Hepatic stellate cell (primary cell): Measurements from ENCODE around the gene G0S2.

Source experiments
- DNase-seq: peaks from one replicate; pipeline ENCODE4 v3.0.0; 2011; ENCODE audit warnings: low spot score

G0S2 gene, protein sequence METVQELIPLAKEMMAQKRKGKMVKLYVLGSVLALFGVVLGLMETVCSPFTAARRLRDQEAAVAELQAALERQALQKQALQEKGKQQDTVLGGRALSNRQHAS

GRCh38 chr1:209674957-209675564 is at the start of gene G0S2:
Gene G0S2 (plus strand): TSS chr1:209675412. CDS start chr1:209675685, 273 bp downstream.
- DNase-seq, result no peak

- DNase-seq, result no peak
Observed at GRCh38 chr1:209625791-209626285, 49.4 kb upstream of the G0S2 start.

GRCh38 chr1:209626346-209627026 is 48.7 kb upstream of the G0S2 start:
- no peak for DNase-seq

DNA sequence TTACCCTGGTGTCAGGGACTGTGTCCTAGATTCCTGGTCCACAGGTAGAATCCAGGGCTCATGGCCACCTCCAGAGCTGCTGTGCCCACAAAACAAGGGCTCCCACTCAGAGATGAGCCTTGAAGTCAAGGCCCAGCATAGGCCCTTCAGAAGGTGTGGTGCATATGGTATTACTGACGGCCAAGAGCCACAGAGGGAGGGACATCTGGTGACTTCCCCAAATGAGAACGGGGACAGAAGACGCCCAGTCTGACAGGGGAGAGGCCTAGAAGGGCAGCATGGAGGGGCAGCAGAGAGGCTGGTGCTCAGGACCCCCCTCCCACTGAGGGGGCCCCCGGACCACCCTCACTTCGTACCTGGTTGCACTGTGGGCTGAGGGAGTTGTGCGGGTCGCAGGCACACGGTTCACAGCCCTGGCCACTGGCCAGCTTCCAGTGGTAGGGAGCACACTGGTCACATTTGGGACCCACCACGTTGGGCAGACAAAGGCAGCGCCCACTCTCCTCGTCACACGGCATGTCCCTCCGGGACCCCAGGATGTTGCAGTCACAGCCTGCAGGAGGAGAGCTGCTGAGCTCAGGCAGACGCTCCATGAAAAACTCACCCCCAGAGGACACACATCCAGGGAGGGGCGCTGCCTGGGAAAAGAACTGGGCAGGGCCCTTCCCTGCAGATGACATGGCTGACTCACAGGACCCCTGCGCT is 48.0 kb upstream of the G0S2 start:
- no peak for DNase-seq

DNA sequence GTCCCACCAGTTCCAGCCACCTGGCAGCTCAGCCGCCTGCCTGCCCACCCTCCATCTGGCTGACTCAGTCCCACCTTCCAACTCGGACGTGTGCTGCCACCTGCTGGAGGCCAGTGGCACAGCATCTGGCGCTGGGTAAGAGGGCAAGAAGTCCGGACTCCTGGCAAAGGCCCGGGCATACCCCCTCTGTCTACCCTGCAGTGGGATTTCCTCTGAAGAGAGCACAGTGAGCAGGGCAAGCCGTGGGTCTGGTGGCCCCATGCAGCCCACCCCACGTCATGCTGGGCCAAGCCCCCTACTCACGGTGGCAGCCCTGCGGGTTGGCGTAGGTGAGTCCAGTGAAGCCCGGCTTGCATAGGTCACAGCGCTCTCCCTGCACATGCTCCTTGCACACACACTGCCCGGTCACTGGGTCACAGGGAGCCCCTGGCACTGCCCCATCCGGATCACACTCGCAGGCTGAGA is 47.4 kb upstream of the G0S2 start:
- peak; percentile 79 for DNase-seq

GRCh38 chr1:209628618-209629299 is 46.5 kb upstream of the G0S2 start:
- no peak for DNase-seq

GRCh38 chr1:209629621-209630382 is 45.4 kb upstream of the G0S2 start:
- DNase-seq, result no peak

GRCh38 chr1:209630383-209631225 is 44.6 kb upstream of the G0S2 start:
- no peak for DNase-seq

DNA sequence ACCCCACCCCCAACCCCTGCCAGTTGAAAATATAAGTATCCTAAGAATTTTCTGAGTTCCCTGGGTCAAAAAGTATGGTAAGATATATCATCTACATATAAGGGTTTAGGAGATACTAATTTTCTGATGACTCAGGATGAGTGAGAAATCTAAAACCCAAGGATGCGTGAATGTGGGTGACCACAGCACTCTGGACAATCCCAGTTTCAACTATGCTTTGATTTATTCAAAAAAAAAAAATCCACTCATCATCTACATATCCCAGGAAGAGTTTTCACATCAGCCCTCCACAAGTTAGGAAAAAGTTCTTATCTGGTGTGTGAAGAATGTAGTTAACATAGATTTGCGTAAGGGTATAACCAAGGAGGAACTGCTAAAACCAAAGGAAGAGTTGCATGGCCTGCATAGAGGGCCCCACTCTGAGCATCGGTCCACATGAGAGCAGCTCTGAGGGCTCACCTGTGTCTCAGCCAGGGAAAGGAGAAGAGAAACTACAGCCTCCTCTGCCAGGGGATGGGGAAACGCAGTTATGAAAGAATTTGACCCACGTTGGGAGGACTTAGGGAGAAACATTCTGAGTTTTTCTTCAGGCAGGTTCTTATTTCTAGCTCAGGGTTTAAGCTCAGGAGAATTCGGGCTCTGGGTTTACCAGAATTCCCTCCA is 41.7 kb upstream of the G0S2 start:
- DNase-seq, result peak; percentile 38

DNA sequence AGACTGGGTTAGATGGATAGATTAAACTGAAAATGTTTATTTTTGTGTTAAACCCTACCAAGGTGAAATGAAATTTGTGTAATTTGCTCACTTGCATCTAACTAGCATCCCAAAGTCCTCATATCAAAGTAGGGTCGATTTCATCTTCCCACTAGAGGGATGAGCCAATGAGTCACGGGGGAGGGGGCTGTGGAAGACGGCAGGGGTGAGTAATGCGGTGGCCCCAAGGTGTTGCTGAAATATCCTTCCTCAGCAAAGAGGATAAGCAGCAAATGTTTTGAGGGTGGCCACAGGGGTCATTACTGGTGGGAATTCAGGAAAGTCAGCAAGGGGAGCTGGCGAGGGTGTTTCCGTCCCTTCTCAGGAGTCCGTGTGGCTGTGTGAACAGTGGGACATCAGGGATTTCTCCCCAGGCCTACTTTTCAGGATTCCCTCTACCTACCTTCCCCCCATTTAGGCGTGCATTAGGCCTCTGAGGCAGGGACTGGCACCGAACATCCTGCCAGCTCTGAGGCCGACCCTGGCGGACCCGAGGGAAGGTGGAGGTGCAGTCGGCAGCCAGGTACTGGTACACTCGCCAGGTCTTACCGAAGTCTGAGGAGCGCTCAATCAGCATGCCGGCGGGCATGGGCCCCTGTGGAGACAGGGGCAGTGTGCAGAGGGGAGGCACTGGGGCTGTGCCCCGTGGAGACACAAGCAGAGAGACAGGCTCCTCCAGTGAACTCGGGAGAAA is 41.0 kb upstream of the G0S2 start:
- DNase-seq, result no peak

DNA sequence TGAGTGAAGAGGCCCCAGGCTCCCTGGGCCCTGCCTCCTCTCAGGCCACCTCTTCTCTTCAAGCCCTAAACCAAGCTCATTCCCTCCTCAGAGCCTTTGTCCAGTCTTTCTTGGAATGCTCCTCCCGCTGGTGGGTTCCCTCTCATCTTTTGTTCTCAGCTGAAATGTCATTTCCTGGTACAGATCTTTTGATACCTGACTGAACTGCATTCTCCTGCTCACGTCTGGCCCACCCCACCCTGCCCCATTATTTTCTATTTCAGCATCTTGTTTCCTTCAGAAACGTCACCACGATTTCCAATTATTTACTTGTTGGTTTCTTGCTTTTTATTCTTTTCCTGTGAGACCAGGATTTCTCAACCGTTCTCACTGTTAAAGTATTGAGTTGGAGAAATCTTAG is 39.4 kb upstream of the G0S2 start:
- no peak for DNase-seq

DNA sequence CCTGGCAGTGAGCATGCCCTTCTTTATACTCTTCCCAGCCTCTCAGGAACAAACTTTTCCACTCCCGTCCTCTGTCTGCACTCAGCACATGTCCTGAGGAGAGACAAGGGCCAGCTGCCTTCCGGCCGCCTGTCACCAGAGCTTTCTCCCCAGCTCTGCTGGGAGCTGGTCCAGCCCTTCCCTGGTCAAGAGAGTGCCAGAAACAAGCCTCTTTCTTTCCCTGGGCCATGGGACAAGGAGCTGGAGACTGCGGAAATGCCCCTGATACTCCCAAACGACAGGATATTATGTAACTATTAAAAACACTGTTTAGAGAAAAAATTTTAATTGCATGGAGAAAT is 33.4 kb upstream of the G0S2 start:
- peak; percentile 65 for DNase-seq

DNA sequence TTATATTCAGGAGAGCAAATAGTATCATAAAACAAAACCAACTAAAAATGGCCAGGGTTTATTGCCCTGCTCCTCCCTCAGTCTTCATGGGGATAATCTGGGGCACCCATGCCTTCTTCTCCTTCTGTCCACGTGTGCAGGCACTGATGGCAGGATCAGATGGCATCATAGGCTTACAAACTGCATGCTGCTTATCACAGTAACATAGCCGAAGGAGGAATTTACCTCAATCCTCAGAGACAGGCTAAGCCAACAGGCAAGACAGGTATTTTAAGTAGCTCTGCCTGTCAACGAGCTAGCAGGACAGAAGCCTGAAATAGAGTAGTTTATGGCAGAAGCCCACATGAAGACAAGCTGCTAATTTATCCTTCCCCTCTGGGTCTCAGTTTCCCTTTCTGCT is 32.4 kb upstream of the G0S2 start:
- no peak for DNase-seq

- DNase-seq, result no peak
Observed at GRCh38 chr1:209643285-209644020, 31.8 kb upstream of the G0S2 start.

DNA sequence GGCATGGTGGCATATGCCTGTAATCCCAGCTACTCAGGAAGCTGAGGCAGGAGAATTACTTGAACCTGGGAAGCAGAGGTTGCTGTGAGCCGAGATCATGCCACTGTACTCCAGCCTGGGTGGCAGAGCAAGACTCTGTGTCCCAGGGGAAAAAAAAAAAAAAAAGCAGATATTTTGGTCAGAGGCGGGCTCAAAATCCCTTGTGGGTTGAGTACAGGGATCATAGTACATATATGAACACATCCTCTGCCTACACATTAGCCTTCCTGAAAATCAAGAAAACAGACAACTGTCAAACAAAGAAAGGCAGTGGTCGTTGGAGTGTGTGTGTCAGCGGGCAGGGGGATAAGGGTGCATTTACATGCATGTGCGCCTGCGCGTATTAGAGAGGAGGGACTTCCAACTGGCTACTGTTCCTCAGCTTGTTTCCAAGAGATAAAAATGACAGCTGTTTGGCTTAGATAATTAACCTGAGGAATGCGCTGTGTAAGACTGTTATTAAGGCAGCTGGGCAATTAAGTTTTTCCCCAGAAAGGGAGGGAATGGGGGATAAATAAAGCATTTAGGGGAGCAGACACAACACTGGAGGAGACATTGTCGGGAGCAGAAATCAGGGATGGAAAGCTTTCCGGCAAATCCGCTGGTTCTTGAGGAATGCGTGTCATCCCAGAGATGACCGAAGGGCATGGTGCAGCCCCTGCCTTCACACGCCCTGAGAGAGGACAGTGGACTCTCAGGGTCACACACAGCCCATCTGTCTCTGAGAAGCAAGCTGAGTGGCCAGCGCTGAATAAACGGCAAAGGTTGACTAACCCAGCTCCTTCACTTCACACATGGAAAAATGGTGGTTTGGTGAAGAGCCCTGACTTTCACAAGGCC is 29.4 kb upstream of the G0S2 start:
- DNase-seq, result no peak

GRCh38 chr1:209646558-209646957 is 28.7 kb upstream of the G0S2 start:
- DNase-seq, result peak; percentile 41

GRCh38 chr1:209647156-209647555 is 28.1 kb upstream of the G0S2 start:
- DNase-seq, result no peak

DNA sequence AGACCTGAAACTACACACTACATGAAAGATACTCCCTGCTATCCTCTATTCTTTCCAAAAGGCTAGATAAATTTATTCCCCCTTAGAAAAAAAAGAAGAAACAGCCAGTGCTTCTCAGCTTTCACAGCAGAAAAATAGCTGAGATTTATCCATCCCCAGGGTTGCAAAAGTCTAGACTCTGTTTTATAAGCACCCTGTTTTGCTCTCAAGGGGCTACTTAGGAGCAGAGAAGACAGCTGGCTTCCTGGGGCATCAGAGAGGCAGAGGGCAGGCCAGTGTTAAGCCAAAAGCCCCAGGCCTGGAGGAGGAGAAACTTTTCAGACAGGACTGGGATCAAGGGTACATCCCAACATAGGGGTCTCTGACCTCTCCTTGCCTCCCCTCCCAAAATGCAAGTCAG is 26.9 kb upstream of the G0S2 start:
- no peak for DNase-seq
